HT-29 (cell line): Measurements from ENCODE around the gene TECPR2. TPM values are rescaled to one million over a fixed set of nuclear protein-coding genes. Genes with fewer than 3 reads are reported as not detected.
"Not testable (repeated sequence)": the region's sequence is repeated elsewhere in the genome, so short reads cannot be mapped to it uniquely, and the experiment has no call there.

Experiments used
- DNase-seq: peaks from one replicate; pipeline ENCODE4 v3.0.0-alpha.2; 2015; ENCODE audit warnings: low spot score
- total RNA-seq: library from RNA; depleted of rRNA; stranded (reverse); fragments of >200 nt; shearing (Covaris generic); gene quantifications from 2 replicates; pipeline ENCODE4 v1.2.3, GENCODE V29; 2014

Gene TECPR2
- total RNA-seq, 1 experiment from 2014 or later, result 8.9 TPM

- no peak for DNase-seq
Observed at GRCh38 chr14:102330806-102331205, 31.9 kb upstream of the TECPR2 start.

GRCh38 chr14:102333390-102333789 lies 29.4 kb upstream of the TECPR2 start:
- no peak for DNase-seq

GRCh38 chr14:102333795-102334705 lies 28.7 kb upstream of the TECPR2 start:
- DNase-seq, result no peak

GRCh38 chr14:102335163-102335562 lies 27.6 kb upstream of the TECPR2 start:
- DNase-seq, result no peak

GRCh38 chr14:102338724-102339123 lies 24.0 kb upstream of the TECPR2 start:
- DNase-seq, result no peak

GRCh38 chr14:102341566-102341965 lies 21.2 kb upstream of the TECPR2 start:
- no peak for DNase-seq

- DNase-seq, result no peak
Observed at GRCh38 chr14:102342238-102342637, 20.5 kb upstream of the TECPR2 start.

GRCh38 chr14:102344084-102344483 lies 18.7 kb upstream of the TECPR2 start:
- DNase-seq, result no peak

GRCh38 chr14:102344485-102344884 lies 18.3 kb upstream of the TECPR2 start:
- no peak for DNase-seq

- DNase-seq, result no peak
Observed at GRCh38 chr14:102345232-102345631, 17.5 kb upstream of the TECPR2 start.

- DNase-seq, result no peak
Observed at GRCh38 chr14:102346645-102347044, 16.1 kb upstream of the TECPR2 start.

- no peak for DNase-seq
Observed at GRCh38 chr14:102348376-102348775, 14.4 kb upstream of the TECPR2 start.

GRCh38 chr14:102351023-102351422 lies 11.7 kb upstream of the TECPR2 start:
- no peak for DNase-seq

GRCh38 chr14:102351593-102351992 lies 11.1 kb upstream of the TECPR2 start:
- not testable (repeated sequence) for DNase-seq

- DNase-seq, result no peak
Observed at GRCh38 chr14:102352213-102352612, 10.5 kb upstream of the TECPR2 start.

- no peak for DNase-seq
Observed at GRCh38 chr14:102353126-102353619, 9.6 kb upstream of the TECPR2 start.

- DNase-seq, result no peak
Observed at GRCh38 chr14:102356280-102356679, 6.5 kb upstream of the TECPR2 start.

GRCh38 chr14:102359341-102359740 lies 3.4 kb upstream of the TECPR2 start:
- DNase-seq, result no peak

- DNase-seq, result no peak
Observed at GRCh38 chr14:102360388-102360787, 2.4 kb upstream of the TECPR2 start.

GRCh38 chr14:102362084-102362483 lies 657 bp upstream of the TECPR2 start:
- no peak for DNase-seq

GRCh38 chr14:102363182-102363943 lies 622 bp downstream of the TECPR2 start:
- DNase-seq, result peak; percentile 12

GRCh38 chr14:102370305-102370809 lies 7.6 kb downstream of the TECPR2 start:
- DNase-seq, result no peak
